ENCODE data around the gene DCTN1.
A peak's percentile ranks its signal among the peaks of the same experiment; 100 is the strongest.

Gene DCTN1

DNA sequence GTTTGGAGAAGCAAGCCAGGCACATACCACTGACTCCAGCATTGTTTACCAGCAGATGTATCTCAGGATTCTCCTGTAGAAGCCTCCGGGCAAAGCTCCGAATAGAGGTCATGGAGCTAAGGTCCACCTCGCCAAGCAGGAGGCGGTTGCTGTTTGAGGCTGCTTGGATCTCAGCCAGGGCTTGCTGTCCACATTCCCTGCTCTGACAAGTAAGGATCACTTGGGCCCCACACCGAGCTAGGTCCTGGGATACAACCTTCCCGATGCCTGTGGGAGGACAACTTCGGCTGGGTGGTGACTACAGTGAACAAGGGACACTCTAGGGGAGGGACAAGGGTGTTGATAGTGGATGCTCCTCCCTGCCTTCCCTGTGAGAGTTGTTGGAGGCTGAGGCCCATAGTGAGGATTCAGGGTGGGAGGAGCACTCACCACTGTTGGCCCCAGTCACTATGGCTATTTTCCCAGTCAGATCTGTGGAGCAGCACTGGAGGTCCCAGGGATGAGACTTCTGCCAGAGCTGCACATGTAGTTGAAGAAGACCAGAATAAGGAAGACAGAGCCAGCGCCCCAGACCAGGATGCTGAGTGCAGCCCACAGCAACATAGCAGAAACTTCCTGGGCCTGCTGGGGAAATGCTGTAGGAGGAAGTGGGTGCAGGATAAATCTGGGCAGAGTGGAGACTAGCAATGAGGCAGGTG, 33.0 kb upstream of the DCTN1 start:
- no peak for DNase-seq (ENCODE audit: low spot score)

DNA sequence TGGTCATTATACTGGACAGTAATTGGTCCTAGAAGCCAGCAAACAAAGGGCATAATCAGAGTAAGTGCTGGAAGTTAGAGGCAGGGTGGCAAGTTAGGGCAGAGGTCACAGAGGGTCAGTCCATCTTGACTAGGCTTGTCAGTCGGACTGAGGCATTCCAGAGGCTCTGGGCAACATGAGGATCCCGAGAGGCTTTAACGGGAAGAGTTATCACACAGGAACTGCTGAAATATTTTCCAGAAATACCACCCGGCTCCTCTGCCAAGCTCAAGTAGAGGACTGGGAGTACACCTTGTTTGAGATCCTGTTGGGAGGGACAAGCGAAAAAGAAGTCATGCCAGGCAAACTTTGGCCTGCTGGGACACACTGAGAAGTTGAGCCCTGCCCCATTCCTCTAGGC, 27.6 kb upstream of the DCTN1 start:
- no peak for DNase-seq (ENCODE audit: low spot score)

DNA sequence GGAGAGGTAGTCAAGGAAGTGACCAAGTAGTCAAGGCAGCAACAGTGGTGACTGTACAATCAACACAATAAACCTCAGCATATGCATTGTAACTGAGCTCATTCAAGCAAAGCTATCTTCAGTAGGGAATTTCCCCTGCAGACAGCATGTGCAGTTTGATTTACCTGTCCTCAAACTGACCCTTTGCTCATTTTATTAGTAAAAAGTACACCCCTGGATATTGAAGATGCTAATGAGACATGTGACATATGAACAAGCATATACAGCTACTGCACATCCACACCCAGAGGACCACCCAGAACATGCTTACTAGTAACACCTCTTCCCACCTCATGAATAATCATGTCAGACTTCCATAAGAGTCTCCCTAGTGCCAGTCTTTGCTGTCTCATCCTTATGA, 25.9 kb upstream of the DCTN1 start:
- DNase-seq (ENCODE audit: low spot score), result no peak

DNA sequence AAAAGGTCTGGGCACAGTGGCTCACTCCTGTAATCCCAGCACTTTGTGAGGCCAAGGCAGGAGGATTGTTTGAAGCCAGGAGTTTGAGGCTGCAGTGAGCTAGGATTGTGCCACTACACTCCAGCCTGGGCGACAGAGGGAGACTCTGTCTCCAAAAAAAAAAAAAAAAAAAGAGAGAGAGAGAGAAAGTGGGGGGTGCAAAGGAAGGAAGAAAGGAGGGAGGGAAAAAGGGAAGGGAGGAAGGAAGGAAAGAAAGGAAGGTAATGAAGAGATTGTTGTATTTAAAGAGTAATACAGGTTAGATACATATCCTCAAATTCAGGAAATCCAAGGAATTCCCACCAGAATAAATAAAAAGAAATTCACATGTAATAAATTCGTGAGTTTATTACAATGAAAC, 21.8 kb upstream of the DCTN1 start:
- DNase-seq (ENCODE audit: low spot score), result no peak

DNA sequence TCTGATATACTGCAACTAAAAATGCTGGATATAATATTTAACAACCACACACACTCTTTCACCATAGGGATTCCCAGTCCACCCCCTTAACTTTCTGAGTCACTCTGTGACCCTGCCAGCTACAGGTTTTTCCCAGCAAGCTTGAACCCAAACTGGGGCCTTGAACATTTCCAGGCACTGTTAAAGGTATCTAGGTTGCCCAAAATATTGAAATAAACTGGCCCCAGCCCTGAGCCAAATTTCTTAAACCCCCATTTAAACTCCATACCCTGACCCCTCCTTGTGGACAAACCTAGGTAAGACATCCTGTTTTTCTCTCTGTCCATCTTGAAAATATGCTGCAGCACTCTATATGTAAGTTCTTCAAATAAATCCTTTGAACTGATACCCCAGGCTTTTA, 19.7 kb upstream of the DCTN1 start:
- DNase-seq (ENCODE audit: low spot score), result peak; percentile 37

DNA sequence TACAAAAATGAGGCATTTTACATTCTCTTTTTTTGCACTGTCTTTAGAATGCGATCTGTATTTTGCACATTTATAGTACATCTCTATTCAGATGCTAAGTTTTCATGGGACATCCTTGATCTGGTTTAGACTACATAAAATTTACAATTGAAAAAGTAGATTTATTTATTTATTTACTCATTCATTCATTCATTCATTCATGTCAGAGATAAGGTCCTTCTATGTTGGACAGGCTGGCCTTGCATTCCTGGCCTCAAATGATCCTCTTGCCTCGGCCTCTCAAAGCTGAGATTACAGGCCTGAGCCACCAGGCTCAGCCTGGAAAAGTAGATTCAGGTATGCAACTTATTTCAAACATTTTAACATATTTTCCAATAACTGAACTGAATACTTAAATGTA, 16.0 kb upstream of the DCTN1 start:
- DNase-seq (ENCODE audit: low spot score), result no peak

DNA sequence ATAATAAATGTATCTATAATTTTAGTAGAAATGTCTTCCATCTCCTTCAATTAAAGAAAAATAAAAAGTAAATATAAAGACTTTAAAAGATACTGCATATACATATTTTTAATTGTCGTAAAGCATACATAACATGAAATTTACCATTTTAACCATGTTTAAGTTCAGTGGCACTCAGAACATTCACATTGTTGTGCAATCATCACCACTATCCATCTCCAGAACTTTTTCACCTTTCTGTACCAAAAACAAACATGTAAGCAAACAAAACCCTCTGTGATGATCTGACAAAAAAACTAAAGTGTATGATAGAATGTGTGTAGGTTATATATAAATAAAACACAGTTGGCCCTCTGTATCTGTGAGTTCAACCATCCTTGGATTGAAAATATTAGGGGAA, 13.4 kb upstream of the DCTN1 start:
- no peak for DNase-seq (ENCODE audit: low spot score)

DNA sequence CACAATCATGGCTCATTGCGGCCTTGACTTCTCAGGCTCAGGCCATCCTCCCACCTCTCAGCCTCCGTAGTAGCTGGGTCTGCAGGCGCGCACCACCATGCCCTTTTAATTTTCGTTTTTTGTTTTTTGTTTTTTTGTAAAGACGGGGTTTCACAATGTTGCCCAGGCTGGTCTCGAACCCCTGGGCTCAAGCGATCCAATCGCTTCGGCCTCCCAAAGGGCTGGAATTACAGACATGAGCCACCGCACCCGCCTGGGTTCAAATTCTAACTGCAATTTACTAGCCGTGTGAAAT, 12.3 kb upstream of the DCTN1 start:
- DNase-seq (ENCODE audit: low spot score), result no peak

DNA sequence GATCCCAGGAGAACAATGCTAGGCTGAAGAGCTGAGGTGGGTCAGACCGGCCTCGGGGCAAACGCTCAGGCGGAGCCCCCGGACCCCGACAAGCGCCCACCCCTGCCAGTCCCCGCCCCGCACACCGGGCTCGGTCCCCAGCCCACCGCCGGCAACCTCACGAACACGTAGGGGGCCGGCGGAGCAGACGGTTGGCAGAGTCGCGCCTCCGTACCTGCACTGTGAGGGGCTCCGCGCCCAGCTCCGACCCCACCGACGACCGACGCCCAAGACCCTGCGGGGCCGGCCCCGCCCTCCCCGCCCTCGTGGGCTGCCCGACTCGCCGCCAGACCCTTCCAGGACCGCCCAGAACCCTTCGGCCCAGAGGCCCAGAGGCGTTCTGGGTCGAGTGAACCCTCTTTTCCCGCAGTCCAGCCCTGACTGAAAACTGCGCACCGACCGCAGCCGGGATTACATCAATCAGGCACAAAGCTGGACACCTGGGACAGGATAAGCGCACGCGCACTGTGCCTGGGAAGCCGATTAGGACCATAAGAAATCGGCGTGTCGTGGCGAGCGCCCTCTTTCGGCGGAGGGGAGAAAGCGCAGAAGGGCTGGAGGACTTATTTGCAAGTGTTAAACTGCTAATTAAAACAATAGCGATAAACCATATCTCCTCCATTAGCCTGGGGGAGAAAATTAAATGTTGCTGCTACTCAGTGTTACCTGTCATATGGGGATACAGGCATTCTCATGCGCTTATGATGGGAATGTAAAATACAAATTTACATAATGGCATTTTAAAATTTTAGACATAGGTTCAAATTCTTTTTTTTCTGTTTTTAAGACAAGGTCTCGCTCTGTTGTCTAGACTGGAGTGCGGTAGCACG, 11.7 kb upstream of the DCTN1 start:
- DNase-seq (ENCODE audit: low spot score), result peak; percentile 98

DNA sequence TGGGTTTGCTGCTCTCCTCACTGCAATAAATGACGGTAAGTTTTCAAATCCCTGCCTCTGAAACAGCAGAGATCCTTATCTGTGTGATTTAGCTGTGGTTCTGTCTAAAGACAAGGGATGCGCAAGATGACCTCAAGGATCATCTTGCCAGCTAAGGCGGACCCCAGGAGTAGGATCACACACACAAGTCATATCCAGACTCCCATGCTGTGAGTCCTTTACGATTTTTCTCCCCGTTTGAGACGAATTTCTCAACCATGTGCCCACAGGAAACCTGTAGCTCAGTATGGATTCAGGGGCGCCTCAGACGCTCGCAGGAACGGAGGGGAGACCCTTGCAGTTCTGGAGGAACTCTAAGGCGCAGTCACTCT, 11.1 kb upstream of the DCTN1 start:
- peak; percentile 32 for DNase-seq (ENCODE audit: low spot score)

DNA sequence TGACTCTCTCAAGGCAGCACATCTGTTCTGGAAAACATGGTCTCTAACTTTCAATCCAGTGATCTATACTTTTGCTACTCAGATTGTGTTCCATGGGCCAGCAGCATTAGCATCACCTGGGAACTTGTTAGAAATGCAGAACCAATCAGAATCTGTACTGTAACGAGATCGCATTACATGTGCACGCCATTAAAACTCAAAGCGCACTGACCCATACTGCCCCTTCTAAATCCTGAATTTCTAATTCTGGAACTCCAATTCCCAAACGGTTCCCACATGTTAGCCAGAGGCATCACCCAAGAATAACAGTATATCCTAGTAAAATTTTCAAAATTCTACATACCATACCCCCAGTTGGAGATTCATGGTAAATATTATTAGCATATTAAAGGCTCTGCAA, 10.5 kb upstream of the DCTN1 start:
- DNase-seq (ENCODE audit: low spot score), result no peak

DNA sequence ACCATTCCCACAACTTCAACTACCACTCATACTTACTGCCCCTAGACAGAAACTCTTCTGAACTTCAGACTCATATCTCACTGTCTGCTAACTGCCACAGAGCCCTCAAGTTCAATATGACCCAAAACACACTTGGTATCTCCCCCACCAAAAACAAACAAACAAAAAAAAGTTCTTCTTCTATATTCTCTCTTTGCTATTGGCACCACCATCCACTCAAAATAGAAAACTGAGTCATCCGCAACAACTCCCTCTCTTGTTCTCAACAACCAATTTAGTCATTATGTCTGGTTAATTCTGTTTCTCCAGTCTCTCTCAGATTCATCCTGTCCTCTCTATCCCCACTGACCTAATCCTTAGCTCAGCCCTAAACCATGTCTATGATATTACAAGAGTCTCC, 7.2 kb upstream of the DCTN1 start:
- no peak for DNase-seq (ENCODE audit: low spot score)

DNA sequence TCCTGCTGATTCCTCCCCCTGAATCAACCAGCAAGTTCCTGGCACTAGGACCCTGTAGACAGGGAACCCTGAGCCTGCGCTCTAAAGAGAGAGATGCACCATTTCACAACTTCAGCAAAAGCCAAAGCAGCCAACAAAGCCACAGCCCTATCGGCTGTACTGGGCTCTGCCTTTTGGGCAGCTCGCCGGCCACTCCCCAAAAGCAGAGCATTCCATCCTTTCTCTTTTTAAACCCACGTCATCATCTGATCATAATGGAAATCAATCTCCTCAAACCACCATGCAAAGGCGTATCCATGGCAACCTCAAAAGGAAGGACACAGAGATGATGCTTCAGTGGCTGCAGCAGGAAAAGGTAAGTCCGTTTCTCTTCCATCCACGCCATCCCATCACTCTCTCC, 5.3 kb upstream of the DCTN1 start:
- no peak for DNase-seq (ENCODE audit: low spot score)

DNA sequence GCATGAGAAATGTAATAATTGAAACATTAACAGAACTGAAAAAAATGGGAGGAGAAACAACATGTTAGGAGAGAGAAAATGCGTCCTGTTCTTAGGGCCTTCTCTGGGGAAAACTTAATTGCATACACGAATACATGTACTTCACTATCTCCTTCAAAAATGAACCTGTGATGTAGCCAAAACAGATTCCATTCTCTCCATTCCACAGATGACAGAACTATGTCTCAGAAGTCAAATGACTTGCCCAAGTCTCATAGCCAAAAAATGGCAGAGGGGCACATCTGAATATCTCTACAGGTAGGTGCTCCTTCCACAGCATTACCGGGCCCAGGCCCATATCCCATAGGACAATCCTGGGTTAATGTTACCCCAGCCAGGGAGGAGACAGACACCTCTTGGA, 3.9 kb upstream of the DCTN1 start:
- DNase-seq (ENCODE audit: low spot score), result no peak

DNA sequence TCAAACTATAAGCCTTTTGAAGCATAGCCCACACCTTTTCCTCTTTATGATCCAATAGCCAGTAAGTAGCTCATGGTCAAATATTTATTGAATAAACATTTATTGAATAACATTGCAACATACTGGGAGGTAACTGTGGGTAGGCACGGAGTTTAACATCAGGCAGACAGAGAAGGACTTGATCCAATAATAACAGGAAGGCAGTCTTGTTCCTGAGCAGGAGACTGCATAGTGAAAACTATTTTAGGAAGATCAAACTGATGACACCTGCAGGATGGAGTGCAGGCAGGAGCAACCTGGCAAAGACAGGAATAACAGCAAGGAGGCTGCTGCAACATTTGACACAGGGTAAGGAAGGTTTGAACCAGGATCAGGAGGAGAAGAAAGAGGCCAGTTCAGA, 3.1 kb upstream of the DCTN1 start:
- DNase-seq (ENCODE audit: low spot score), result no peak

DNA sequence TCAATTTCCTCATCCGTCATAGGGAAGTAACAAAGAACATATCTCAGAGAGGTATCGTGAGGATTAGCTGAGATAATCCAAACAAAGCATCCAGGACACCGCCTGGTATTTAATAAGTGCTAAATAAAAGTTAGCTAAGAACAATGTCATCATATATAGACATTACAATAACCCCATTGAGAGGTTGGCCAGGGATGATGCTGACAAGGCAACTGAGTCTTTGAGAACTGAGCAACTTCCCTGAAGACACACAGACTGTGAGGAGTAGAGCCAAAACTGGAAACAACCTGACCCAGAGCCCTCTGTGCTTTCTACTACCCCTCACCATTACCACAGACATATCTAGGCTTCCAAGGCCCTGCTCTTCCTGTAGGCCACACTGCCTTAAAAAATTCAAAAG, 1.6 kb upstream of the DCTN1 start:
- DNase-seq (ENCODE audit: low spot score), result peak; percentile 23

DNA sequence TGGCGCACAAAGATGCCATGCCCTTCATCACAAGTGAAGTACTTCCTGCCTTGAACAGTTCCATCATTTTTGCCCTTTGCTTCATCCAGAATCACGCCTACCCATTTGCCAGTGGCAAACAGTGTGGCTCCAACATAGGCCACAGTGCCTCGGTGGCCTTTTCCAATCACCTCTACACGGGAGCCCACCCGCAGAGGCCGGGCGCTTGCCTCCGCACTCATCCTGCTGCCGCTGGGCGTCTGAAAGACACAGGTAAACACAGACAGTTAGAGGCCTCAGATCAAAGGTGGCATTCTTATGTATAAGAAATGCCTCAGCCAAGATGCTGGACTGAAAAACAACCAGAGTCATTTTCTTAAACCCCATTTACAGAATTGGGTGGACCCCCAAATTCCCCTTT, 2.1 kb downstream of the DCTN1 start:
- no peak for DNase-seq (ENCODE audit: low spot score)

DNA sequence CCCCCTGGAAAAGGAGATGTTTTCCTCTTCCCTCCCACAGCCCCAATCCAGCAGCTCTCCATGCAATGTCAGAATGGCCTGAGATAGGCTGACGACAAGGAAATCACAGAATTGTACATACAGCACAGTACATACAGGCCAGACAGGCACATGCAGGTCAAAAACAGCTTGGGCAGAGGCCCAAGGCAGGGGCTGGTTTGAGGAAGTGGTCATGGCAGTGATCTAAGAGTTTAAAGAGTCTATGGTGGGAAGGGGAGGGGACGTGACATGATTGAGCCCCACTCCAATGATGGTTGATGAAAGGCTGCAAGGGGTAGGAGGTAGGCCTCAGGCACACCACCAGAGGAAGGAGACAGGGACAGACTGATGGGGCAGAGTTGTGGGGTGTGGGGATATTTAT, 4.3 kb downstream of the DCTN1 start:
- DNase-seq (ENCODE audit: low spot score), result no peak

DNA sequence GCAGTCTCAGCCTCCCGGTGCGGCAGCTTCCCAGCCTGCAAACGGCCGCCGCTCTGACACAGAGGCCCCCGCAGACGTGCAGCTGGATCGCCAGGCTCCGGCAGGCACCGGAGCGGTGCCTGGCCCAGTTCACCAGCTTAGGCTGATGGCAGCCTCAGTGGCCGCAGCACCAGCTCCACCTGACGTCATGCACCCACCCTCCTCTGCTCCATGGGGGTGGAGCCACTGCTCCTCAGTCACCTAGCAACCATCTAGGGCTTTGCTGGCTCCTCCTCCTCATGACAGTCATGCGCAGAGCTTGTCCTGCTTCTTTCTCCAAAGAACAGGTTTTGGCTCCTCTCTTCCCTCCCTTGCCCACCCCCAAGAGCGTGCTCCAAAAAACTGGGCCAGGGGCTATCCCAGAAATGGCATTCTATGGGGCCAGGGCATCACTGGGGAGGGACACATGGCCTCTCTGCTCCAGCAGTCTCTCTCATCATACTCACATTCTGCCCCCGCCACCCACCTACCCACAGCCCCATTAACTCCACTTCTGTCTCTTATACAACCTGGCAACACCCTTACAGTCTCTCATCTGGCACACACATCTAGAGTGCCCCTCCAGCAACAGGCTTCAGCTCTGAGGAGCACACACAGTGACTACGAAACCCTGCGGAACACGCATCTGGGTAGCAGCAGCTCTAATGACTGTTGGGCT, 5.5 kb downstream of the DCTN1 start:
- DNase-seq (ENCODE audit: low spot score), result no peak

DNA sequence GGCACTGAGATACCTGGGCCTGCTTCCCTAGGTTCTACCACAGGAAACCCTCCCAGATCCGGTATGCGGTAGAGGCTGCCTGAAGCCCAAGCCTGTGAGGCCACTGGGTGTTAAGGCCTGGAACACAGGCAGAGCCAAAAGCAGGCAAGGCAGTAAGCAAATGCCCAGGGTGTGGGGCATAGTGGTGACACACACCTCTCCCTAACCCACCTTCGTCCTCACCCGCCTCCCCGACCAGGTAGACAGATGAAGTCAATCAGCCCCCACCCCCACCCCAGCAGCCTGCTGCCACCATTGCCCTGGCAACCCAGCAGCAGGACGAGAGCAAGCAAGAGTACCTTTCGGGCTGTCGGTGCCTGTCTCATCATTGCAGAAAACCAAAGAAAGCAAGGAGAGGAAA, 6.1 kb downstream of the DCTN1 start:
- no peak for DNase-seq (ENCODE audit: low spot score)

DNA sequence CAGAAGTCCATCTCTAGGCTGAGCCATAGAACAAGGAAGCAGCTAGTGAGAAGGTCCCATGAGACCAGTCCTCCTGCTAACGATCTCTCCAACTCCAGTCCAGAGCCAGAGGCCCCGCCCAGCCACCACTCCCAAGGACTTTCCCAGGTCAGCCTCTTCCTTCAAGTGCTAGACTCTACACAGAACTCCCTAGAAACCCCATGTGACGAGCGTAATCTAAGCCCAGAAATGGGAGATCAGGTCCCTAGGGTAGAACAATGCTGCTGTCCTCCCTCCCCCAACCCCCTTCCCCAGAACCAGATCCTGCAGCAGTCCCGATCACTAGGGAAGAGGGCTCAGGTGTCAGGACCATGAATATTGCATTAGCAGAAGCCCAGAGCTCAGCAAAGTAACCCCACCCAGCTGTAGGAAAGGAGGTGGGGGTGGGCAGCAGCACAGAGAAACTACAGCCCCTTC, 6.9 kb downstream of the DCTN1 start:
- DNase-seq (ENCODE audit: low spot score), result peak; percentile 28

DNA sequence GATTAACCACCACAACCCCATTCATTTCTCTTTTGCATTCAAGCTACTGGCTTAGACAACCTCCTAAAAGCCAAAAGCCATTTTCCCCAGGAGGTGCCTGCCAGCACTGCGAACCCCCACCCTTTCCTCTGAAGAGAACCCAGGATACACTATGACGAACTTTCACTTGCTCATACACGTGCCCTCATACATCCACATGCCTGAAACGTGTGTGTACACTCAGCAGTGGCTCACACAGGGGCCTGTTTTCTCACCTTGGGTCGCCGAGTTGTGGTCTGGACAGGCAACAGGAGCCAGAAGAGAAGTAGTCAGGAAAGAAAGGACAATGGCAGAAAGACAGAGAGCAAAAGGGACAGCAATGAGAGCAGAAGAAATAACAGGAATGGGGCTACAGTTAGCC, 7.4 kb downstream of the DCTN1 start:
- no peak for DNase-seq (ENCODE audit: low spot score)

DNA sequence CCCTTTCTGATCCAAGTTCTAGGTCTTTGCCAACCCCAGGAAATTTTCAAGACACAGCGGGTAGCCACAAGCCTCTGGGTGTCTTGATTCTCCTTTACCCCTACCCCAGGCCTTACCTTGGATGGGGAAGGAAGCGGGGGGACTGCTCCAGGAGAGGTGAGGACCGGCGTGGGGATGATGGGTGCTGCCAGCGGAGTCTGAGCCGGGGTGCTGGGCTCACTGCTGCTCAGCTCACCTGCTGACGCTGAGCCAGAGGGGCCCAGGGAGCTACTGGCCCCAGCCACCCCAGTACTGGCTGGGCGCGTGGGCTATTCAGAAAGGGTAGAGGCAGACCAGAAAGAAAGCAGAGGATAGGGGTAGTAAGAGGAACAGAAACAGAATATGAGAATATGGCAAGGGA, 8.7 kb downstream of the DCTN1 start:
- DNase-seq (ENCODE audit: low spot score), result no peak

Data from COLO829 (cell line).